K562 (cell line): ENCODE results near the gene PLCD1. TPM values are rescaled to one million over a fixed set of nuclear protein-coding genes. Genes with fewer than 3 reads are reported as not detected.

Experiments
- ATF4 ChIP-seq: fragments of 450-650 bp; formaldehyde crosslinking; IDR thresholded peaks from 2 replicates; pipeline ENCODE4 v1.4.0; 2022; ENCODE audit warnings: mild to moderate bottlenecking, moderate library complexity
- BCLAF1 ChIP-seq, 2 experiments: fragments of 450-650 bp in 1 of 2; IDR thresholded peaks; 2 replicates each; pipeline ENCODE4 v1.6.1; 2011 to 2017; ENCODE audit warnings: low read depth in 2 of 2, antibody characterized with exemption in 1 of 2, borderline replicate concordance in 1 of 2, low read length in 1 of 2, mild to moderate bottlenecking in 1 of 2, mixed read lengths in 1 of 2; ENCODE audit not compliant: control insufficient read depth in 1 of 2
- CBFB ChIP-seq: sonication (generic); formaldehyde crosslinking; IDR thresholded peaks from 2 replicates; pipeline ENCODE4 v1.4.0; 2020; ENCODE audit warnings: mild to moderate bottlenecking, missing genetic modification reagents
- ELF2 ChIP-seq: fragments of 250-450 bp; sonication (Bioruptor Pico); IDR thresholded peaks from 2 replicates; pipeline ENCODE4 v1.5.0; 2021; ENCODE audit warnings: mild to moderate bottlenecking
- GTF2E2 ChIP-seq: fragments of 200-800 bp; sonication (Bioruptor generic); IDR thresholded peaks from 2 replicates; pipeline ENCODE4 v1.6.1; 2016; ENCODE audit warnings: missing genetic modification characterization, missing compliant biosample characterization
- HIVEP1 ChIP-seq: fragments of 250-450 bp; sonication (Bioruptor Pico); IDR thresholded peaks from 2 replicates; pipeline ENCODE4 v1.4.0; 2020; ENCODE audit warnings: mild to moderate bottlenecking
- IRF2 ChIP-seq: sonication (generic); formaldehyde crosslinking; IDR thresholded peaks from 2 replicates; pipeline ENCODE4 v1.8.1; 2022; ENCODE audit warnings: mild to moderate bottlenecking, missing genetic modification reagents
- JUND ChIP-seq, 2 experiments: IDR thresholded peaks; 2 replicates in 1 of 2; 3 replicates in 1 of 2; pipeline ENCODE4 v1.6.1; 2011; ENCODE audit warnings: borderline replicate concordance in 2 of 2, low read depth in 2 of 2, low read length in 2 of 2, improper control_type of control experiment in 1 of 2, missing biosample characterization in 1 of 2, missing genetic modification characterization in 1 of 2, missing genetic modification reagents in 1 of 2
- MNT ChIP-seq, 2 experiments: fragments of 450-650 bp; conservative IDR thresholded peaks; 2 replicates each; pipeline ENCODE4 v1.6.1; 2017; ENCODE audit warnings: mild to moderate bottlenecking in 2 of 2, moderate library complexity in 2 of 2
- RBM15 ChIP-seq: fragments of 200-400 bp; formaldehyde crosslinking; IDR thresholded peaks from 2 replicates; pipeline ENCODE4 v1.6.1; 2018; ENCODE audit warnings: mild to moderate bottlenecking, low read length, moderate library complexity; ENCODE audit not compliant: insufficient read depth
- RREB1 ChIP-seq: fragments of 250-450 bp; sonication (Bioruptor Pico); IDR thresholded peaks from 2 replicates; pipeline ENCODE4 v1.4.0; 2020
- ZEB2 ChIP-seq: fragments of 450-650 bp; IDR thresholded peaks from 2 replicates; pipeline ENCODE4 v1.6.1; 2016
- ZNF124 ChIP-seq: sonication (generic); formaldehyde crosslinking; IDR thresholded peaks from 2 replicates; pipeline ENCODE4 v1.8.1; 2022; ENCODE audit warnings: missing genetic modification reagents
- ZNF24 ChIP-seq: fragments of 450-650 bp; IDR thresholded peaks from 2 replicates; pipeline ENCODE4 v1.6.1; 2016
- ZNF561 ChIP-seq: fragments of 450-650 bp; formaldehyde crosslinking; conservative IDR thresholded peaks from 2 replicates; pipeline ENCODE4 v1.4.0; 2020; ENCODE audit warnings: mild to moderate bottlenecking, moderate library complexity
- polyA plus RNA-seq, 8 experiments: library from polyadenylated mRNA; depleted of rRNA in 4 of 8; stranded (reverse) in 5 of 8; unstranded in 3 of 8; fragments of >200 nt; fragmentation: Nextera tagmentation in 2 of 8; fragmentation: Illumina TruSeq in 1 of 8; extraction: Ambion mirVana in 2 of 8; extraction: Trizol in 1 of 8; gene quantifications; 2 replicates each; pipeline versions ENCODE4 v1.2.1 to v1.2.3, GENCODE V29; 2011 to 2014; ENCODE audit warnings: inconsistent platforms in 1 of 8, missing spikeins in 1 of 8
- total RNA-seq, 7 experiments: library from RNA; depleted of rRNA in 6 of 7; stranded (reverse); fragments of >200 nt in 6 of 7; fragmentation: Illumina TruSeq in 2 of 7; extraction: Trizol in 2 of 7; gene quantifications; 2 replicates each; pipeline versions ENCODE4 v1.2.1 to v1.2.3, GENCODE V29; 2011 to 2021; ENCODE audit warnings: low replicate concordance in 1 of 7

Gene PLCD1
- total and polyA plus RNA-seq, 9 of the 15 experiments (the other 6 are each of a cell fraction or from before 2014, with no cell fraction given) = 5.4 to 209 (median 116) TPM

GRCh38 chr3:37993820-37994638, 35.4 kb downstream of the PLCD1 start (continued):
- 0 out of 4 replicates have a peak, but pooled peaks of 1 of the 2 experiments have one; percentile 55 for TF ChIP-seq BCLAF1 (IDR thresholded peaks at IDR 0.05; ENCODE audit: borderline replicate concordance in 1 of 2, control insufficient read depth in 1 of 2, low read depth in 2 of 2, low read length in 1 of 2)
- TF ChIP-seq CBFB (CRISPR knock-in tag) = no peak
- peak; percentile 89 for TF ChIP-seq ZEB2
- TF ChIP-seq MNT (conservative IDR thresholded peaks at IDR 0.05) = no peak
- TF ChIP-seq ZNF124 (CRISPR knock-in tag) = no peak
- TF ChIP-seq GTF2E2 (tag) = peak; percentile 85
- TF ChIP-seq ATF4 (CRISPR knock-in tag) = 0 out of 2 replicates have a peak, but pooled peaks have one; percentile 18
- no peak for TF ChIP-seq ZNF561 (CRISPR knock-in tag)
- TF ChIP-seq RBM15 = no peak
- peak; percentile 74 for TF ChIP-seq ZNF24
- 0 out of 2 replicates have a peak, but pooled peaks have one; percentile 65 for TF ChIP-seq RREB1 (CRISPR knock-in tag)
- peak; percentile 88 for TF ChIP-seq ELF2
- no peak for TF ChIP-seq HIVEP1
- peak; percentile 46; the same call in 1 of the 2 replicates for TF ChIP-seq JUND (IDR thresholded peaks at IDR 0.05; ENCODE audit: borderline replicate concordance, low read depth, low read length)
- peak; percentile 60; the same call in 2 of the 3 replicates for TF ChIP-seq JUND (tag; IDR thresholded peaks at IDR 0.05; ENCODE audit: borderline replicate concordance, low read depth, low read length)
- no peak for TF ChIP-seq IRF2 (CRISPR knock-in tag)
